ENCODE measurements around the gene SLC25A52. TPM values are rescaled to one million over a fixed set of nuclear protein-coding genes. Genes with fewer than 3 reads are reported as not detected.

The SLC25A52 gene
- total and polyA plus RNA-seq, 2 donors (not counting 3 experiments of a cell fraction or from before 2014, with no cell fraction given): 0.06 TPM; not detected in 1

Other genes starting within 250 kb of the SLC25A52 start
- gene TTR, start 169.0 kb downstream of the SLC25A52 start, total RNA-seq: not detected in 2 replicates
- not detected in 2 replicates for gene TTR, start 169.0 kb downstream of the SLC25A52 start, polyA plus RNA-seq
- 24.2 and 25.2 TPM in 2 replicates for gene B4GALT6, start 76.3 kb downstream of the SLC25A52 start, total RNA-seq
- 2.9 and 3.9 TPM in 2 replicates for gene B4GALT6, start 76.3 kb downstream of the SLC25A52 start, polyA plus RNA-seq
- gene TRAPPC8, start 182.2 kb upstream of the SLC25A52 start, total RNA-seq: 30.1 and 34.1 TPM in 2 replicates
- 23.1 and 25.0 TPM in 2 replicates for gene TRAPPC8, start 182.2 kb upstream of the SLC25A52 start, polyA plus RNA-seq